COR-L47 (cell line): ENCODE results near the gene MFAP2.
"Not testable (repeated sequence)": the region's sequence is repeated elsewhere in the genome, so short reads cannot be mapped to it uniquely, and the experiment has no call there.

Experiments
- DNase-seq: peaks from one replicate; lab custom pipeline; 2025; lab: John Stamatoyannopoulos, UW

Gene MFAP2

GRCh38 chr1:16979475-16980327 is 719 bp downstream of the MFAP2 start:
- no peak for DNase-seq

- no peak for DNase-seq
Observed at GRCh38 chr1:16978567-16979474, 1.6 kb downstream of the MFAP2 start.

- no peak for DNase-seq
Observed at GRCh38 chr1:16978139-16978538, 2.3 kb downstream of the MFAP2 start.

- DNase-seq = no peak
Observed at GRCh38 chr1:16977377-16977776, 3.0 kb downstream of the MFAP2 start.

- DNase-seq = no peak
Observed at GRCh38 chr1:16976966-16977365, 3.5 kb downstream of the MFAP2 start.

GRCh38 chr1:16975838-16976237 is 4.6 kb downstream of the MFAP2 start:
- no peak for DNase-seq

GRCh38 chr1:16975211-16975610 is 5.2 kb downstream of the MFAP2 start:
- DNase-seq = no peak

GRCh38 chr1:16973215-16973614 is 7.2 kb downstream of the MFAP2 start:
- no peak for DNase-seq

- no peak for DNase-seq
Observed at GRCh38 chr1:16972189-16972895, 8.1 kb downstream of the MFAP2 start.

GRCh38 chr1:16971341-16972188 is 8.9 kb downstream of the MFAP2 start:
- peak; percentile 91 for DNase-seq

- DNase-seq = no peak
Observed at GRCh38 chr1:16970132-16970910, 10.1 kb downstream of the MFAP2 start.

- DNase-seq = no peak
Observed at GRCh38 chr1:16969651-16970050, 10.8 kb downstream of the MFAP2 start.

GRCh38 chr1:16969057-16969611 is 11.3 kb downstream of the MFAP2 start:
- DNase-seq = no peak

GRCh38 chr1:16968372-16968771 is 12.0 kb downstream of the MFAP2 start:
- no peak for DNase-seq

- DNase-seq = no peak
Observed at GRCh38 chr1:16967962-16968361, 12.5 kb downstream of the MFAP2 start.

GRCh38 chr1:16967095-16967575 is 13.3 kb downstream of the MFAP2 start:
- peak; percentile 48 for DNase-seq

GRCh38 chr1:16966282-16966681 is 14.1 kb downstream of the MFAP2 start:
- DNase-seq = no peak

- DNase-seq = no peak
Observed at GRCh38 chr1:16965486-16966067, 14.8 kb downstream of the MFAP2 start.

GRCh38 chr1:16964169-16964568 is 16.3 kb downstream of the MFAP2 start:
- DNase-seq = not testable (repeated sequence)
